Measurements from ENCODE around the gene PNKD. TPM values are rescaled to one million over a fixed set of nuclear protein-coding genes. Genes with fewer than 3 reads are reported as not detected.

PNKD gene
- total and polyA plus RNA-seq, 2 donors from 2014 or later: 90.6 to 244 TPM

GRCh38 chr2:218289639-218290315, 19.5 kb downstream of the PNKD start:
- no peaks in the 10 kb centered on the region for H3K27me3 ChIP-seq (ENCODE audit: control insufficient read depth, insufficient read depth, low read length)
- intact Hi-C loops (cut with DNase I): loop anchor here (10.0 kb wide), 1 partner anchor 105 kb away; the partner anchor contains the start of gene CTDSP1
- peak overlapping the region; percentile 1 to 86 (median 73) for H3K4me3 ChIP-seq (ENCODE audit: low read length in 3 of 3)
- peak overlapping the region in 2 of 3 donors; percentile 84 to 85 for H3K9ac ChIP-seq (ENCODE audit: low read length in 3 of 3)
- no peak for TF ChIP-seq CTCF (IDR thresholded peaks at IDR 0.05; ENCODE audit: borderline replicate concordance, extremely low read depth, insufficient read depth)
- no peak for FAIRE-seq
- peak in 2 of 5 donors; percentile 68 to 77 for DNase-seq
- H3K27ac ChIP-seq (ENCODE audit: low read depth in 2 of 2, low read length in 2 of 2): peak overlapping the region; percentile 98
- H3K9me3 ChIP-seq (ENCODE audit: control insufficient read depth in 2 of 3, insufficient read depth in 1 of 3, low read length in 3 of 3): no peaks in the 10 kb centered on the region
- peaks cover 9 to 64% (median 60%) of the 10 kb centered on the region in 3 donors for H3K4me1 ChIP-seq (ENCODE audit: control insufficient read depth in 2 of 3, insufficient read depth in 2 of 3, low read depth in 1 of 3, low read length in 3 of 3)
- H3K36me3 ChIP-seq (ENCODE audit: control insufficient read depth in 2 of 3, insufficient read depth in 3 of 3, low read length in 3 of 3): no peaks in the 10 kb centered on the region

GRCh38 chr2:218290316-218291261, 20.3 kb downstream of the PNKD start:
- H3K36me3 ChIP-seq (ENCODE audit: control insufficient read depth in 2 of 3, insufficient read depth in 3 of 3, low read length in 3 of 3): no peaks in the 10 kb centered on the region
- intact Hi-C loops (cut with DNase I): loop anchor here (10.0 kb wide), 1 partner anchor 104 kb away; the partner anchor contains the start of gene CTDSP1
- H3K4me3 ChIP-seq (ENCODE audit: low read length in 3 of 3): peak overlapping the region; percentile 1 to 86 (median 73)
- DNase-seq (no peak), FAIRE-seq (no peak)
- no peaks in the 10 kb centered on the region for H3K9me3 ChIP-seq (ENCODE audit: control insufficient read depth in 2 of 3, insufficient read depth in 1 of 3, low read length in 3 of 3)
- H3K27ac ChIP-seq (ENCODE audit: low read depth in 2 of 2, low read length in 2 of 2): peak overlapping the region; percentile 98
- no peaks in the 10 kb centered on the region for H3K27me3 ChIP-seq (ENCODE audit: control insufficient read depth, insufficient read depth, low read length)
- peaks cover 9 to 60% (median 56%) of the 10 kb centered on the region in 3 donors for H3K4me1 ChIP-seq (ENCODE audit: control insufficient read depth in 2 of 3, insufficient read depth in 2 of 3, low read depth in 1 of 3, low read length in 3 of 3)
- H3K9ac ChIP-seq (ENCODE audit: low read length in 3 of 3): peak overlapping the region in 2 of 3 donors; percentile 84 to 85
- TF ChIP-seq CTCF (IDR thresholded peaks at IDR 0.05; ENCODE audit: borderline replicate concordance, extremely low read depth, insufficient read depth): no peak

DNA sequence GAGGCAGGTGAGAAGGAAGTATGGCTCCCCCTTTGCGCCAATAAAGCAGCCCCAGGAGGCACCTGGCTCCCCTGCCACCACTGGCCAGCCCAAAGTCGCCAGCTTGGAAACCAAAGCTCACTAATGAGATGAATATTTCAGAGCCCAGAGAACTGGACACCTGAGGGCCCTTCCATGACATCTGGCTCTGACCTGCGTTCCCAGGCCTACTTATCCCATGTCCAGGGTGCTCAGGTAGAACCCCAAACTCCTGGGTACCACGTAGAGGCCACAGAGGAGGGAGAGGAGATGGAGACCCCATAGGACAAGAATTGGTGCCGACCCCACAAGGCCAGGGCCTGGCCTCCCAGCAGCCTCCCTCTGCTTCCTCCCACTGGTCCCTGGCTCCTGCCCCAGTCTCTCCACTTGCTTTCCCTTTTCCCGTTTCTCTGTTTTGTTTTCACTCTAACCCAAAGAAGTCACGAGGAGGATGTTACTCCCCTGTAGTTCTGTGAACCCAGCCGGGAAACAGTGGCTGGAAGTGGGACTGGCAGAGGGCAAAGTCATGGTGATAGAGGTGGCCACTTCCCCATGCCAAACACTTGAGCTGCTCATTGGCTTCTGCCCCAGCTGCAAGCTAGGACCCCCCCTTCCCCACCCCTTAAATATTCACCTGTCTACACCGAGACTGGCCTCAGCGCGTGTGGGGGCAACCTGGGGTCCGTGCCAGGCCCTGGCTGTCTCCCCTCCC, 21.2 kb downstream of the PNKD start:
- Histone ChIP-seq H3K9ac (ENCODE audit: low read length in 3 of 3) (peak overlapping the region; percentile 30 to 85 (median 84)), H3K4me1 (ENCODE audit: control insufficient read depth in 2 of 3, insufficient read depth in 2 of 3, low read depth in 1 of 3, low read length in 3 of 3) (peaks cover 9 to 51% (median 47%) of the 10 kb centered on the region in 3 donors), H3K36me3 (ENCODE audit: control insufficient read depth in 2 of 3, insufficient read depth in 3 of 3, low read length in 3 of 3) (no peaks in the 10 kb centered on the region), H3K27ac (ENCODE audit: low read depth in 2 of 2, low read length in 2 of 2) (peak overlapping the region; percentile 98), H3K9me3 (ENCODE audit: control insufficient read depth in 2 of 3, insufficient read depth in 1 of 3, low read length in 3 of 3) (no peaks in the 10 kb centered on the region), H3K4me3 (ENCODE audit: low read length in 3 of 3) (peak overlapping the region; percentile 66 to 86 (median 73)), H3K27me3 (ENCODE audit: control insufficient read depth, insufficient read depth, low read length) (no peaks in the 10 kb centered on the region)
- intact Hi-C loops (cut with DNase I): loop anchor here (10.0 kb wide), 1 partner anchor 103 kb away; the partner anchor contains the start of gene CTDSP1
- TF ChIP-seq CTCF (IDR thresholded peaks at IDR 0.05; ENCODE audit: borderline replicate concordance, extremely low read depth, insufficient read depth): no peak
- DNase-seq: no peak
- FAIRE-seq: no peak

Measured in kidney (tissue), 14 donors.